ENCODE results near the gene IL36B. TPM values are rescaled to one million over a fixed set of nuclear protein-coding genes. Genes with fewer than 3 reads are reported as not detected.

The IL36B gene
- total and polyA plus RNA-seq, 9 of the 15 experiments (the other 6 are each of a cell fraction or from before 2014, with no cell fraction given): not detected

- TF ChIP-seq ZNF592 (IDR thresholded peaks at IDR 0.05) (no peak), E4F1 (CRISPR knock-in tag; IDR thresholded peaks at IDR 0.05; ENCODE audit: borderline replicate concordance) (no peak), TEAD4 (IDR thresholded peaks at IDR 0.05; ENCODE audit: low read length) (no peak), TEAD4 (CRISPR knock-in tag; IDR thresholded peaks at IDR 0.05; ENCODE audit: borderline replicate concordance) (no peak), CTBP1 (IDR thresholded peaks at IDR 0.05; ENCODE audit: borderline replicate concordance) (no peak), ZNF311 (CRISPR knock-in tag; IDR thresholded peaks at IDR 0.05) (0 out of 2 replicates have a peak, but pooled peaks have one; percentile 46), E2F8 (IDR thresholded peaks at IDR 0.05; ENCODE audit: low read depth, partially characterized antibody) (no peak), ZNF133 (CRISPR knock-in tag; IDR thresholded peaks at IDR 0.05) (no peak), RAD21 (CRISPR knock-in tag; conservative IDR thresholded peaks at IDR 0.05 in 1 of 2, IDR thresholded peaks at IDR 0.05 in 1 of 2) (peak; percentile 60 to 83), HOXB6 (CRISPR knock-in tag; IDR thresholded peaks at IDR 0.05; ENCODE audit: borderline replicate concordance) (no peak), FOSL1 (tag; conservative IDR thresholded peaks at IDR 0.05) (no peak), ZNF583 (CRISPR knock-in tag; IDR thresholded peaks at IDR 0.05) (no peak), DLX4 (CRISPR knock-in tag; IDR thresholded peaks at IDR 0.05) (no peak), CBX1 (IDR thresholded peaks at IDR 0.05; ENCODE audit: low read depth) (peak; percentile 98), IRF2 (CRISPR knock-in tag; IDR thresholded peaks at IDR 0.05) (no peak), ZBTB8A (IDR thresholded peaks at IDR 0.05; ENCODE audit: partially characterized antibody) (no peak), CBX2 (IDR thresholded peaks at IDR 0.05; ENCODE audit: insufficient read depth, low read length, poor library complexity, severe bottlenecking) (no peak)
Measured at GRCh38 chr2:113050921-113051895, 1.5 kb downstream of the IL36B start (continued).
